ENCODE data around the gene LCN1. TPM values are rescaled to one million over a fixed set of nuclear protein-coding genes. Genes with fewer than 3 reads are reported as not detected.
A peak's percentile ranks its signal among the peaks of the same experiment; 100 is the strongest.

LCN1 gene
- total and polyA plus RNA-seq, 4 donors = not detected

DNA sequence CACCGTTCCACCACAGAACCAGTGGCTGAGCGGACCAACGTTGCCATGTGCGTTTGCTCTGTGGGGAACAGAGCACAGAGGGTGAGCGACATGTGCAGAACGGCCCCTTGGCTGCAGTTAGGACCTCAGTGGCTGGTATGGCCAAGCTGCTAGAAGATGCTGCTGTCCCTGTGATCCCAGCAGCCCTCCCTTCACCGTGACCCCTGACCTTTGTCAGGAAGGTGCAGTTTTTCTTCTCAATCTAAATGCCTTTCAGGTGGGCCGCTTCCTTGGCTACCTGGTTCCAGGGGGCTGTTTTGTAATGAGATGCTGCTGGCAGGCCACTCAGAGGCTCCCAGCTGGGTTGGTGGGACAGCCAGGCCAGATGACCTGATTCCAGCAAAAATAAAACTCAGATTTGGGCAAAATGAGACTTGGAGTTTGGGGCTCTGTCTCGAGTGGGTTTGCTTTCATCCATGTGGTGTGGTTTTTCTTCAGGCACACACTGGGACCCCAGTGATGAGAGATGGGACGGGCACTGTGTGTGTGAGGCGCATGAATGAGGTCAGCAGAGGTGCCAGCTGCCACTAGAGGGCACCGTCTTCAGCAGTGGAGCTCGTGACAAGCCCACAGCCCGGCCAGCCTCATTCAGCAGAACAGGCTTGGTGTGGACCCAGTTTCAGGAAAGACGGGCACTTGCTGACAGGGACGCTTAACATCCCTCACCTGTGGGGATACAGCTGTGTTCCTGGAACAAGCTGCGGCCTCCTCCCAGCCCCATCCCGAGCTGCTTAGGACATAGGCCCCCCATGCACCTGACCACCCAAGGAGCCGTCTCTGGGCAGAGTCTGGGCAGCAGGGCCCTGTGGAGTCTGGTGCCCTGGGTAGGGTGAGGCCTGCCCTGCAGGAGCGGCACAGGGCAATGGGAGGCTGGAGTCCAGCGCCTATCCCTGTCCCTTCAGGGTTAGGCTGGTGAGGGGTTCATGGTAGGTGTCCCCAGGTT is 16.7 kb upstream of the LCN1 start:
- Histone ChIP-seq H3K27me3 (ENCODE audit: control insufficient read depth, insufficient read depth, low read length) (no peaks in the 10 kb centered on the region), H3K36me3 (ENCODE audit: control insufficient read depth, insufficient read depth, low read length) (peaks cover 63% of the 10 kb centered on the region), H3K4me1 (ENCODE audit: control insufficient read depth, insufficient read depth, low read length) (peaks cover 26% of the 10 kb centered on the region), H3K4me3 (ENCODE audit: low read depth, low read length) (no peak overlapping the region), H3K27ac (ENCODE audit: low read depth, low read length) (no peak overlapping the region), H3K9me3 (ENCODE audit: control insufficient read depth, insufficient read depth, low read length) (no peaks in the 10 kb centered on the region)
- WGBS (ENCODE audit: insufficient coverage) = 67% methylated on average over 19 of the region's 21 CpGs
- DNase-seq (ENCODE audit: low read depth in 4 of 6, low spot score in 6 of 6) = peak in 2 of 6 donors; percentile 65 to 75

DNA sequence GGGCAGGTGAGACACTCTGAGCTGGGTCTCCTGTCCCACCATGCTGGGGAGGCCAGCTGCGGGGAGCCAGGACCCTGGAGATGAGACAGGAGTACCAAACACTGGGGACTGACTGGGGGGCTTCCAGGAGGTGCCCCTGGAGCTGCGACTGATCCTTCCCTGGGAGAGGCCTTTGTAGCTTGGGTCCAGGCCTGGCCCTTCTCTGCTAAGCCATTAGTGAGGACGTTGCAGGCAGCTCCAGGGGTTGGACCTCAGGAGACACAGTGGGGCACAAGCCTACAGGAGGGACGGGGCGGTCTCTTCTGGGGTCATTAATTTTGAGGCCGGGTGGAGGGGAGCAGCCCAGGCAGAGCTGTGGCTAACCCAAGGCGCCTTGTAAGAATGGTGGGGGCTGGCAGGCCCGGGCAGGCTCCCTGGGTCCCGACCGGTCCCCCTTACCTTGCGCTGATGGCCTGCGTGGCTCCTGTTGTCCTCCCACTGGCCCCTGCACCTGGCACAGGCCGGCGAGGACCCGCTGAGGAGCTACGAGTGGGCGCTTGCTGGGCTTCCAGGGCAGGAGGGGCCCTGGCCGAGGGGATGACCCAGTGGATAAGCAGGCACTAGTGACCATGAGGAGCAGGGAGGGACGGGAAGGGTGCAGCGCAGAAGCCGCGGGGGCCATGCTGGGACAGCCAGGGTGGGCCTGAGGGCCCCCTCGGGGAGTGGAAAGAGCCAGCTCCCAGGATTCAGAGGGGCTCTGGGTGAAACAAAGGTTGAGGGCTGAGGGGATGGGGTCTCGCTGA is 15.6 kb upstream of the LCN1 start:
- Histone ChIP-seq H3K27ac (ENCODE audit: low read depth, low read length) (no peak overlapping the region), H3K4me1 (ENCODE audit: control insufficient read depth, insufficient read depth, low read length) (peaks cover 19% of the 10 kb centered on the region), H3K9me3 (ENCODE audit: control insufficient read depth, insufficient read depth, low read length) (no peaks in the 10 kb centered on the region), H3K4me3 (ENCODE audit: low read depth, low read length) (no peak overlapping the region), H3K27me3 (ENCODE audit: control insufficient read depth, insufficient read depth, low read length) (no peaks in the 10 kb centered on the region), H3K36me3 (ENCODE audit: control insufficient read depth, insufficient read depth, low read length) (peaks cover 63% of the 10 kb centered on the region)
- no peak for DNase-seq (ENCODE audit: low read depth in 4 of 6, low spot score in 6 of 6)
- 88% methylated on average over 22 of the region's 24 CpGs for WGBS (ENCODE audit: insufficient coverage)

DNA sequence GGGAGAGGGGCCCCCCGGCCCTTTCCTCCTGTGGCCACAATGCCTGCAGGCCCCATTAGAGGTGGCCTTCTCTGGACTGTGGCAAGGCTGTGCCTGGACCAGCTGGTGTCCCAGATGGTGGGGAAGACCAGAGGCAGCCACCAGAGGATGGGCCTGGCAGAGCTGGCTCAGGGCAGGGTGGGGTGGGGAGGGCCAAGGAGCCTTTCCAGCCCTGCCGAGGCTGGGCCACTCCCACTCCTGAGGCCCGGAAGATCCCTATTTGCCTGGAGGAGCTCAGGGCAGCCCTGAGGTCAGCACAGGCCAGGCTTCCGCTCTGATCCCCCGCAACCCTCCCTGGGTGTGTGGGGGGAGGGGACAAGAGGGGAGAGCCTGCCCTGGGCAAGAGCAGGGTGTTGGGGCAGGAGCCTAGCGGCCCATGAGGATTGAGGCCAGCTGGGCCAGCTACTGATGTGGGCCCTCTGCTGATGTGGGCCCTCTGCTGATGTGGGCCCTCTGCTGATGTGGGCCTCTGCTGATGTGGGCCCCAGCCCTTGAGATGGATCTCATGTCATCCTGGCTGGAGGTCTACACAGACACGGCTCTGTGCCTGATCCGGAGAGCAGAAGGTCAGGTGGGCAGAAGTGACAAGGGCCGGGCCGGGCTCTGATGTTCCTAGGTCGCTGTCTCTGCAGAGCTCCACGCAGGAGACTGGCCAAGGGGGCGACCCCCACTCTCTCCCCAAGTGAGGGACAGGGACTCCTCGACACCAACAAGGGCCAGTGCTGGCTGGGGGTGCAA is 14.7 kb upstream of the LCN1 start:
- H3K27ac ChIP-seq (ENCODE audit: low read depth, low read length) = no peak overlapping the region
- no peaks in the 10 kb centered on the region for H3K9me3 ChIP-seq (ENCODE audit: control insufficient read depth, insufficient read depth, low read length)
- no peak for DNase-seq (ENCODE audit: low read depth in 4 of 6, low spot score in 6 of 6)
- H3K36me3 ChIP-seq (ENCODE audit: control insufficient read depth, insufficient read depth, low read length) = peaks cover 60% of the 10 kb centered on the region
- H3K27me3 ChIP-seq (ENCODE audit: control insufficient read depth, insufficient read depth, low read length) = no peaks in the 10 kb centered on the region
- no peak overlapping the region for H3K4me3 ChIP-seq (ENCODE audit: low read depth, low read length)
- peaks cover 14% of the 10 kb centered on the region for H3K4me1 ChIP-seq (ENCODE audit: control insufficient read depth, insufficient read depth, low read length)
- WGBS (ENCODE audit: insufficient coverage) = 47% methylated on average over 13 of the region's 14 CpGs

DNA sequence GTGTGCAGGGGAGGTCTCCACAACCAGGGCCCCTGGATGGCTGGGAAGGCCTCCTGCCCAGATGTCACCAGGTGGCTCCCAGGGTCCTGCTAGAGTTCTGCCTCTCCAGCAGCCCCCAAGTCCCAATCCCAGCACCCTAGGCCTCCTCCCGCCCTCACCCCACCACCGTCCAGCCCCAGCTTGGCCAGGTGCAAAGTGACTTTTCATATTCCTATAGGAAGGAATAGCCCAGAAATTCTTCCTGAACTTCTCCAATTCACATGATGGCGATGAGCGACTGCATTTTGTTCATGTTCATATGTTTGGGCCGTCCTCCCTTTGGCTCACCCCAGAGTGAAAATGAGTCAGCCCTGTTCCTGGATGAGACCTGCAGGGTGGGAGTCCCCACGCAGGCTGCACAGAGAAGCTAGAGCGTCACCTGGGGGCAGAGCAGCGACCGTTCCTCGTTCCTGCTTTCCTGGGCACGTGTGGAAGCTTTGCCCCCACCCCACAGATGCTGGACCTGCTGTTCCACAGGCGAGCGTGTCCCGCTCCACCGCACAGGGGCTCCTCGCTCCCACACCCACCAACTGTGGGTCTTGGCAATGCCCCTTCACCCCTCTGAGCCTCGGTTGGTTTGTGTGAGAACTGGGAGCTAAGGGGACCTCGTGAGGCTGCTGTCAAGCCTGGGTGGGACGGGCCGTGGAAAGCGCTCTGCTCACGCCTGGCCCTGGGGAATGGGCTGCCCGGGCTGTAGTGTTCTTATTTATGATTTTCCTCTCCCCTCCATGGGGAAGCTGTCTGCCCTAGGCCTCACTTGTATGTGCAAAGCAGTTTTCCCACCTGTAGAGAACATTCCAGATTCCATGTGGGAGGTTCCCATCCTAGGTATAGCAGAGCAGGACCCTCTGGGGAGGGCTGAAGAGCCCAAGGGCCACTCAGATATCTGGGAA is 13.9 kb upstream of the LCN1 start:
- 84% methylated on average over 9 of the region's 23 CpGs for WGBS (ENCODE audit: insufficient coverage)
- no peak overlapping the region for H3K4me3 ChIP-seq (ENCODE audit: low read depth, low read length)
- no peak overlapping the region for H3K27ac ChIP-seq (ENCODE audit: low read depth, low read length)
- no peak for DNase-seq (ENCODE audit: low read depth in 4 of 6, low spot score in 6 of 6)
- H3K9me3 ChIP-seq (ENCODE audit: control insufficient read depth, insufficient read depth, low read length) = no peaks in the 10 kb centered on the region
- H3K4me1 ChIP-seq (ENCODE audit: control insufficient read depth, insufficient read depth, low read length) = peaks cover 5% of the 10 kb centered on the region
- H3K27me3 ChIP-seq (ENCODE audit: control insufficient read depth, insufficient read depth, low read length) = no peaks in the 10 kb centered on the region
- H3K36me3 ChIP-seq (ENCODE audit: control insufficient read depth, insufficient read depth, low read length) = peaks cover 51% of the 10 kb centered on the region

DNA sequence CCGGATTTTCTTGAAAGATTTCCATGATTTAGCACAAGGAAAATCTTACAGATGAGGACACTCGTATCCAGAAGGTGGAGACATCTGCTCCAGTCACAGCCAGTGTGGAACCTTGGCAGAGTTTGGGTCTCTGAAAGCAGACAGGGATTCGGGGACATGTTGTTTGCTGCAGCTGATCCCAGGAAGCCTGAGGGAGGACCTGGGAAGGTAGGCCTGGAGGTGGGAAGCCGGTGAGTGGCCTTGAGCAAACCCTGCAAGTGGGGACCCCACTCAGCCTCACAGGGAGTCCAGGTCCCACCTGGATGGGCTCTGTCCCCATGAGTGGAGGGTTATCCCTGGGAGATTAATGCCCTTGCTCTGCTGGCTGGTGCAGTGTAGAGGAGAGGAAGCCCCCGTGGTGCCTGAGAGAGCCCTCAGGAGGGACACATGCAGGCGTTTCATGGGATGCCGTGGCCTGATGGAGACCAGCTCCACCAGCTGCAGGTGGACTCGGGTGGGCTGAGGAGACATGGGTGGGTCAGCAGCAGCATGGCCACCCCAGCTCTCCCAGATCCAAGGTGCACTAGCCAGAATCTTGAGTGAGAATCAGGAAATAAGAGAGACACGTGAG is 12.9 kb upstream of the LCN1 start:
- WGBS (ENCODE audit: insufficient coverage) = 87% methylated on average over 9 of the region's 9 CpGs
- no peak overlapping the region for H3K27ac ChIP-seq (ENCODE audit: low read depth, low read length)
- DNase-seq (ENCODE audit: low read depth in 4 of 6, low spot score in 6 of 6) = no peak
- H3K9me3 ChIP-seq (ENCODE audit: control insufficient read depth, insufficient read depth, low read length) = no peaks in the 10 kb centered on the region
- H3K36me3 ChIP-seq (ENCODE audit: control insufficient read depth, insufficient read depth, low read length) = peaks cover 42% of the 10 kb centered on the region
- H3K27me3 ChIP-seq (ENCODE audit: control insufficient read depth, insufficient read depth, low read length) = no peaks in the 10 kb centered on the region
- peaks cover 3% of the 10 kb centered on the region for H3K4me1 ChIP-seq (ENCODE audit: control insufficient read depth, insufficient read depth, low read length)
- H3K4me3 ChIP-seq (ENCODE audit: low read depth, low read length) = no peak overlapping the region

DNA sequence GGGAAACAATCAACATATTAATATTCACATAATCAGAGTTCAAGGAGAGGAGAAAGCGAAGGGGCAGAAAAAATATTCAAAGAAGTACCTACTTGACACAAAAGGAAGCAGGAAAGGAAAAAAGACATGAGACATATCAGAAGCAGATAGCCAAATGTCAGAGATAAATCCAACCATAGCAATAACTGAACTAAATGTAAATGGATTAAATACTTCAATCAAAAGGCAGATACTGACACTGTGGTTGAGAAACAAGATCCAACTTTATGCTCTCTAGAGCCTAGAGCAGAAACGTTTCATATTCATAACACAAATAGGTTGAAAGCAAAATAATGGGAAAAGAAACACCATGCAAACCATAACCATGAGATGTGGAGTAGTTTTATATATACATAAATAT is 11.8 kb upstream of the LCN1 start:
- H3K27me3 ChIP-seq (ENCODE audit: control insufficient read depth, insufficient read depth, low read length) = no peaks in the 10 kb centered on the region
- DNase-seq (ENCODE audit: low read depth in 4 of 6, low spot score in 6 of 6) = no peak
- WGBS (ENCODE audit: insufficient coverage) = no CpG with 5 or more reads among the region's 2 CpGs
- no peak overlapping the region for H3K27ac ChIP-seq (ENCODE audit: low read depth, low read length)
- H3K36me3 ChIP-seq (ENCODE audit: control insufficient read depth, insufficient read depth, low read length) = peaks cover 30% of the 10 kb centered on the region
- H3K4me1 ChIP-seq (ENCODE audit: control insufficient read depth, insufficient read depth, low read length) = peaks cover 3% of the 10 kb centered on the region
- no peaks in the 10 kb centered on the region for H3K9me3 ChIP-seq (ENCODE audit: control insufficient read depth, insufficient read depth, low read length)
- no peak overlapping the region for H3K4me3 ChIP-seq (ENCODE audit: low read depth, low read length)

DNA sequence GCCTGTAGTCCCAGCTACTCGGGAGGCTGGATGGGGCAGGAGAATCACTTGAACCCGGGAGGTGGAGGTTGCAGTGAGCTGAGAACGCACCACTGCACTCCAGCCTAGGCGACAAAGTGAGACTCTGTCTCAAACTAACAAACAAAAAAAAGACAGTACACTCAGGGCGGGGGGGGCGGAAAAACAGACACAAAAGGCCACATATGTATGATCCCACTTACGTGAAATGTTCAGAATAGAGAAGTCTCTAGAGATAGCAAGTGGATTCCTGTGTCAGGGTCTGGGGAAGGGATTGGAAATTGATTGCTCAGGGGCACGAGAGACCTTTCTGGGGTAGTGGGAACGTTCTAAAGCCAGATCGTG is 9.0 kb upstream of the LCN1 start:
- no peaks in the 10 kb centered on the region for H3K4me1 ChIP-seq (ENCODE audit: control insufficient read depth, insufficient read depth, low read length)
- no peaks in the 10 kb centered on the region for H3K9me3 ChIP-seq (ENCODE audit: control insufficient read depth, insufficient read depth, low read length)
- WGBS (ENCODE audit: insufficient coverage) = 67% methylated on average over 5 of the region's 10 CpGs
- no peaks in the 10 kb centered on the region for H3K27me3 ChIP-seq (ENCODE audit: control insufficient read depth, insufficient read depth, low read length)
- DNase-seq (ENCODE audit: low read depth in 4 of 6, low spot score in 6 of 6) = no peak
- peaks cover 4% of the 10 kb centered on the region for H3K36me3 ChIP-seq (ENCODE audit: control insufficient read depth, insufficient read depth, low read length)
- no peak overlapping the region for H3K4me3 ChIP-seq (ENCODE audit: low read depth, low read length)
- H3K27ac ChIP-seq (ENCODE audit: low read depth, low read length) = no peak overlapping the region

DNA sequence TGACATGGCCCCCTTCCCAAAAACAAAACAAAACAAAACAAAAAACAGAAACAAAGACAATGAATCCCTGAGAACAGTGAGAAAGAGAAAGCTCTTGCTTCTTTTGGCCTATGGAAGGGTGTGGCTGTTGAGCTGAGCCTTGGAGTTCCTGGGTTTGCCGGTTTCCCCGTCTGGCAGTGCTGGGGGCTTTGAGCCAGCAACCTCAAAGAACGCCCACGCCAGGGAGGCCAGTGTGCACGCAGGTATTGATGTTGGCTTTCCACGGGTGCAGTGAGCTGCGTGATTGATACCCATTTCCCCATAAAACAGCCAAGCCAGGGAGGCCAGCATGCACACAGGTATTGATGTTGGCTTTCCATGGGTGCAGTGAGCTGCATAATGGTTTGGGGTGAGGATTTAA is 8.3 kb upstream of the LCN1 start:
- DNase-seq (ENCODE audit: low read depth in 4 of 6, low spot score in 6 of 6) = peak in 1 of 6 donors; percentile 3
- 45% methylated on average over 6 of the region's 7 CpGs for WGBS (ENCODE audit: insufficient coverage)
- Histone ChIP-seq H3K9me3 (ENCODE audit: control insufficient read depth, insufficient read depth, low read length) (no peaks in the 10 kb centered on the region), H3K27me3 (ENCODE audit: control insufficient read depth, insufficient read depth, low read length) (no peaks in the 10 kb centered on the region), H3K36me3 (ENCODE audit: control insufficient read depth, insufficient read depth, low read length) (no peaks in the 10 kb centered on the region), H3K4me3 (ENCODE audit: low read depth, low read length) (no peak overlapping the region), H3K27ac (ENCODE audit: low read depth, low read length) (no peak overlapping the region), H3K4me1 (ENCODE audit: control insufficient read depth, insufficient read depth, low read length) (no peaks in the 10 kb centered on the region)

All from spinal cord (tissue), 10 donors.